CD4-positive, alpha-beta T cell treated with Interleukin-6 at 100 ng/mL for 8 hours (primary cell): ENCODE results near the gene EIF2B4.
"Not testable (repeated sequence)": the region's sequence is repeated elsewhere in the genome, so short reads cannot be mapped to it uniquely, and the experiment has no call there.

ENCODE experiments used
- DNase-seq: peaks from one replicate; pipeline ENCODE4 v3.0.0-alpha.2; 2020; ENCODE audit warnings: mixed read lengths, low spot score

Gene EIF2B4

DNA sequence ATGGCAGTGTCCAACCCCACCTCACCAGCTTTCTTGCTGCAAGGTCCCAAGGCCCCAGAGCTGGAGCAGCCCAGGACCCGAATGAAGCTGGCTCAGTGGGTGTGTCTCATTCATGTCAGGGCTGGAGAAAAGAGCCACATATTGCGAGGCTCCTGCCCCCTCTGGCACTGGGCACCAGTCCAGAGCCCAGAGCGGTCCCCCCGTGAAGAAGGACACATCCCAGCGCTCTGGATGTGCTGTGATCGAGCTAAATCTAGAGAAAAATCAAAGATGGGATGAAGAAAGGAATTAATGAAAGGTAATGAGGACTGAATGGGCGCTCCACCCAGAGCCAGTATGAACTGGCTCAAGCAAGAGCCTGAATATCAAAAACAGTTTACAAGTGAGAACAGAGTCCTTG, 34.0 kb downstream of the EIF2B4 start:
- no peak for DNase-seq

- no peak for DNase-seq
These were observed 34.8 kb downstream of the EIF2B4 start for GRCh38 chr2:27335311-27335710.

- no peak for DNase-seq
These were observed 45.4 kb downstream of the EIF2B4 start for GRCh38 chr2:27324720-27325119.

- no peak for DNase-seq
These were observed 46.4 kb downstream of the EIF2B4 start for GRCh38 chr2:27323596-27324285.

DNA sequence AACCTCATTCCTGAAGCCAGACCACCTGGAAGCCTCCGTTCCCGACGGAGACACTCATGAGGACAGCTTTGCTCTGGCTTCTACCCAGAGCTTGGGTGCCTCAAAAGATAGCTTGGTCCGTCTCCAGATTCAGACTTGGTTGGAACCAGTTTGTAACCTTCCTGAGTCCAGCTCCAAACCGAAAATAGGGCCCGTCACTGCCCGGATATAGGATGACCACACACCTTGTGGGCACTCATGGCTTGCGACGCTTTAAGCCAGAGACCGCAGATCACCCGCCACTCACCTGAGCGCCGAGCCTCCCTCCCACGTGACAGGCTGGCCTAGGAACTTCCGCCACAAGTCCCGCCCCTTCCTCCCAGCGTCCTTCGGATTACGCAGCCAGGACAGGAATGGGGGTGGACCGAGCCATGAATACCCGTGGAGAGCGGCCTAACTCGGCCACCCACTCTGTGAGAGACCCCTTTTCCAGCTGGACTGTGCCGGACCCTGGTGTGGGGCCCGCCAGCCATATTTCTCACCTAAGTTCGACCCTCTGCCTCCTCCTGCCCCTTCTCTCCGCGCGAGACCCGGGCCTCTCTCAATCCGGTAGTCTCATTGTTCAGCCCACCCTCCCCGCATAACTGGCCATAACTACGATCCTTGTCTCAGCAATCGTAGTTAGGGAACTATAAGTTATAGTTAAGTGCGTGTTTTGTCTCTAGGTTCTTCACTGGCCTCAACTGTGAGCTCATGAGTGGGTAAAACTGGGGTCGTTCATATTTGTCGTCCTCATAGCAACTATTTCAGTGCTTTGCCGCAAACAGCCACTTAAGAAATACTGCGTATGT, 47.2 kb downstream of the EIF2B4 start, which contains the start of gene MPV17:
Gene MPV17 (minus strand): TSS at position 332 of the 830 bp plus-strand sequence. CDS start 580 bp downstream, outside the sequence.
- DNase-seq: peak; percentile 84

DNA sequence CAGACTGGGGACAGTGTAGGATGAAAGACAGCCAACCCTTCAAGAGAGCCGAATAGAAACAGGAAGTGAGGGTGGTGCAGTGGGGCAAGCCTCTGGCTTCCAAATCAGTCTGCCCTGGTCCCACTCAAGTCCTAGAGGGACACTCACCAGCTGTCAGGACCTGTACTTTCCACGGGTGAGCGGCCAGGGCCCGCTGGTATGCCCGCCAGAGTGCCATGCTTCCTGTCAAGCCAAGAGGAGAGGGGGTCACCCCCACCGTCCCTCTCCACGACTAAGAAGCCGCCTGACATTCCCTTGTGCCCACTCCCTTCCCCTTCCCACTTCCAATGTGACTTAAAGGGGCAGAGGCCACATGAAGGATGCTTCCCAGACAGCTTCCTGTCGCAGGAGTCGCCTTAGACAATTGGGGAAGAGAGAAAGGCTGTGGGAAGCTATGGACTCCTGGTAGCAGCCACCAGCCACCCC, 47.8 kb downstream of the EIF2B4 start:
- DNase-seq: no peak

DNA sequence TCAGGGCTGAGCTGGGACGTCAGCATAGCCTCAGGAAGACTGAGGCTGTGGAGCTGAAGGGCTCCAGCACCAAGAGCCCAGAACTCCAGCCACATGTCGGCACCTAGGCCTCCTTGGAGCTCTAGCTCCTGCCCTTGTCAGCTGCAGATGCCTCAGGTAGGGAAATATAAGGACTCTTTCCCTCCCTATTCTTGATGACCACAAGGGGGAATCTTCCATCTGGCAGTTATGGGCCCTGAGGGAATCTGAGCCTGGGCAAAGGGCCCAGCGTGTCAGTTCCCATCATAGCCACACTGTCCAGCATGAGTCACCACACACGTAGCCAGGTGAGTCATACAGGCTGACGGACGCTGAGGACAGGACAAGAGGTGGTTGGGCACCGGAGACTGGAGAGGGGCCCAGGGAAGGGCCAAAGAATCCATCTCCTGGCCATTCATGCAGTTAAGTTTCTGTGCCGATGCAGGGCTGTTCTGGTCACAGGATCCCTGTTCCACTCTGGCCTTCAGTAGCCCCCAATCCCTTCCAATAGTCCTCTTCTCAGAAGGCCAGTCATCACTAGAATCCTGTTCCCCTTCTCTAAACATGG, 49.1 kb downstream of the EIF2B4 start:
- no peak for DNase-seq

DNA sequence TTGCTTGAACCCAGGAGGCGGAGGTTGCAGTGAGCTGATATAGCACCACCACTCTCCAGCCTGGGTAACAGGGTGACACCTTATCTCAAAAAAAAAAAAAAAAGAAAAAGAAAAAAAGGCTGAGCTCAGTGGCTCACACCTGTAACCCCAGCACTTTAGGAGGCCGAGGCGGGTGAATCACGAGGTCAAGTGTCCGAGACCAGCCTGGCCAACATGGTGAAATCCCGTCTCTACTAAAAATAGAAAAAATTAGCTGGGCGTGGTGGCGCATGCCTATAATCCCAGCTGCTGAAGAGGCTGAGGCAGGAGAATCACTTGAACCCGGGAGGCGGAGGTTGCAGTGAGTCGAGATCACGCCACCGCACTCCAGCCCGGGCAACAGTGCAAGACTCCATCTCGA, 50.3 kb downstream of the EIF2B4 start:
- not testable (repeated sequence) for DNase-seq

- DNase-seq: no peak
These were observed 53.3 kb downstream of the EIF2B4 start for GRCh38 chr2:27316655-27317412.

DNA sequence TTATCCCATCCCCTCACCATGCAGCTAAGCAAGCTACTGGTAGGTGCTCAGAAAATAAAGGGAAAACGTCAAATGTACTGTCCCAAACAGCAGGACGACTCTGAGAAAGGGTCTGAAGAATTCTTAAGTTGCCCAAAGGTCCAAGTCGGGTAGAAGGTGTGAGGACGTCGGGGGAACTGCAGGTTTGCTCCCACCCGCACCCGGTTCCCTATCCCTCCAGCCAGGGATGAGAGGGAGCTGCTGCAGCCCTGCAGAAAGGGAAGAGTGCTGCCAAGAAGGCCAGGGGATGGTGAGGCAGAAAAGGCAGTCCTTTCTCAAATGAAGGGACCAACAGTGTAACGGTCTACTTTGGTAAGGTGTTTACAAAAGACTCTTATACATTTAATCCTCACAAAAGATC, 55.0 kb downstream of the EIF2B4 start:
- no peak for DNase-seq

DNA sequence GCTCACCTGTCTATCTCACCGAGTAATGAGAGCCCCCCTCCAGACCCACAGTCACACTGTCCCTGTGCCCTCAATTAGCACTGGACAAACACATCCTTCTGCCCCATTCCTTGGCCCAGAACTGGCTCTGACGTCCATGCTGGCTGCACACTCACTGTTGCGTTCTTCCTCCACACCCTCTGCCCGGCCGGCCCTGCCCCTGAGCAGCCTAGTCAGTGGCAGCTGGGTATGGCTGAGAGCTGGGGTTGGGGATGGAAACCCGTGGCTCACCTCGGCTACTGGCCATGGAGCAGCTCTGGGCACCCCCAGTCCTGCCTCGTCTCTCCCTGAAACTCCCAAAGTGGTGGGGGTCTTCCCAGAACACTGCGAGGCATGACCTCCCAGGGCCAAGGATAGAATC, 55.4 kb downstream of the EIF2B4 start:
- no peak for DNase-seq
